ENCODE data around the gene SPECC1L.

DNA sequence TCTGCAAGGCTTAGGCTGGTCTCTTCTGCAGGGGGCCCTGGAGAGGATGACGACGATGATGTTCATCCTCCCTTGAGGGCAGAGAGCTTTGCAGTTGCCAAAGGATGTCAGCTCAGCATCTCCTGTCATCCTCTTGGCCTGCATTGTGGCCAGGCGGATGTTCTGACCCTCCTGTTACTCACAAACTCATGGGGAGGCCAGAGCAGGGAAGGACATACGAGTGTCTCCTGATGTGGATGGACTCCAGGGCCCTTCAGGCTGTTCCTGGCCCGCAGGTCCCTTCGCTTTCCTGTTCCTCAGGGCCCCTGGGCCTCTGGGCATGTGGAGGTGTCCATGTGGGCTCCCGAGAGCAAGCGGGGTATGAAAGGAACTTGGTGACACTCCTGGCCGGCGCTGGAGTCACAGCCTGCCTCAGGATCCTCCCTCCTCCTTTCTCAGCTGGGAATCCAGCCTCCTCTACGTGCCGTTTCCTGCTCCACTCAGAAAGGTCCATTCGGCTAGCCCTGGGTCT is 165.3 kb downstream of the SPECC1L start:
- TF ChIP-seq, protein P1, sequence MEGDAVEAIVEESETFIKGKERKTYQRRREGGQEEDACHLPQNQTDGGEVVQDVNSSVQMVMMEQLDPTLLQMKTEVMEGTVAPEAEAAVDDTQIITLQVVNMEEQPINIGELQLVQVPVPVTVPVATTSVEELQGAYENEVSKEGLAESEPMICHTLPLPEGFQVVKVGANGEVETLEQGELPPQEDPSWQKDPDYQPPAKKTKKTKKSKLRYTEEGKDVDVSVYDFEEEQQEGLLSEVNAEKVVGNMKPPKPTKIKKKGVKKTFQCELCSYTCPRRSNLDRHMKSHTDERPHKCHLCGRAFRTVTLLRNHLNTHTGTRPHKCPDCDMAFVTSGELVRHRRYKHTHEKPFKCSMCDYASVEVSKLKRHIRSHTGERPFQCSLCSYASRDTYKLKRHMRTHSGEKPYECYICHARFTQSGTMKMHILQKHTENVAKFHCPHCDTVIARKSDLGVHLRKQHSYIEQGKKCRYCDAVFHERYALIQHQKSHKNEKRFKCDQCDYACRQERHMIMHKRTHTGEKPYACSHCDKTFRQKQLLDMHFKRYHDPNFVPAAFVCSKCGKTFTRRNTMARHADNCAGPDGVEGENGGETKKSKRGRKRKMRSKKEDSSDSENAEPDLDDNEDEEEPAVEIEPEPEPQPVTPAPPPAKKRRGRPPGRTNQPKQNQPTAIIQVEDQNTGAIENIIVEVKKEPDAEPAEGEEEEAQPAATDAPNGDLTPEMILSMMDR (IDR thresholded peaks at IDR 0.05): no peak
- TF ChIP-seq EP300 (IDR thresholded peaks at IDR 0.05) (no peak), POLR2AphosphoS5 (IDR thresholded peaks at IDR 0.05) (no peak)
